ENCODE measurements around the gene IL16.

The IL16 gene

GRCh38 chr15:81278306-81279029 lies 81.8 kb downstream of the IL16 start:
- DNase-seq = no peak

- DNase-seq = no peak
Observed at GRCh38 chr15:81279621-81280485, 83.2 kb downstream of the IL16 start.

- no peak for DNase-seq
Observed at GRCh38 chr15:81280696-81281455, 84.2 kb downstream of the IL16 start.

GRCh38 chr15:81281456-81281735 lies 84.7 kb downstream of the IL16 start:
- no peak for DNase-seq

GRCh38 chr15:81281766-81282605 lies 85.3 kb downstream of the IL16 start:
- DNase-seq = no peak

GRCh38 chr15:81282606-81282895 lies 85.9 kb downstream of the IL16 start:
- no peak for DNase-seq

- no peak for DNase-seq
Observed at GRCh38 chr15:81282911-81283310, 86.2 kb downstream of the IL16 start.

GRCh38 chr15:81284256-81285031 lies 87.8 kb downstream of the IL16 start:
- DNase-seq = no peak

- DNase-seq = no peak
Observed at GRCh38 chr15:81285461-81285860, 88.8 kb downstream of the IL16 start.

GRCh38 chr15:81286621-81287121 lies 90.0 kb downstream of the IL16 start:
- DNase-seq = peak in 2 of 5 experiments; percentile 44 to 64

- no peak for DNase-seq
Observed at GRCh38 chr15:81288040-81288439, 91.4 kb downstream of the IL16 start.

- no peak for DNase-seq
Observed at GRCh38 chr15:81288616-81289015, 91.9 kb downstream of the IL16 start.

- no peak for DNase-seq
Observed at GRCh38 chr15:81289910-81290309, 93.2 kb downstream of the IL16 start.

- DNase-seq = no peak
Observed at GRCh38 chr15:81291916-81292522, 95.3 kb downstream of the IL16 start.

GRCh38 chr15:81292523-81293001 lies 95.9 kb downstream of the IL16 start:
- DNase-seq = peak; percentile 22 to 82 (median 41)

GRCh38 chr15:81293728-81294515 lies 97.2 kb downstream of the IL16 start:
- peak; percentile 30 to 98 (median 69) for DNase-seq

- peak in 1 of 5 experiments; percentile 52 for DNase-seq
Observed at GRCh38 chr15:81294516-81294880, 97.8 kb downstream of the IL16 start.

GRCh38 chr15:81295486-81296121 lies 98.9 kb downstream of the IL16 start:
- peak in 1 of 5 experiments; percentile 77 for DNase-seq

GRCh38 chr15:81296186-81296585 lies 99.5 kb downstream of the IL16 start:
- DNase-seq = no peak

GRCh38 chr15:81296673-81297072 lies 100.0 kb downstream of the IL16 start:
- peak; percentile 26 to 98 (median 63) for DNase-seq

All from T-helper 2 cell (primary cell).